Posterior vena cava (tissue), 2 donors: Measurements from ENCODE around the gene TRDN. TPM values are rescaled to one million over a fixed set of nuclear protein-coding genes. Genes with fewer than 3 reads are reported as not detected.

ENCODE experiments used
- total RNA-seq, 2 donors: library from RNA; stranded (reverse); fragmentation: NEBNext Ultra II Directional; extraction: Animal tissue kit (Norgen Biotek cat#: 25700); gene quantifications; one replicate each; pipeline ENCODE4 v1.2.1, GENCODE V29; 2021
- donor health status: DM: yes; HTN: yes; CAD: no.
- donor health status: DM: yes; HTN: yes; CAD: no.

Gene TRDN
- total RNA-seq, 2 donors from 2014 or later = 5.4 to 10.3 TPM

Other genes starting within 250 kb of the TRDN start
- gene NKAIN2, start 166.9 kb upstream of the TRDN start, total RNA-seq = under 1 TPM; 0.23 to 0.81 TPM